Left lung (tissue), 10 donors: Measurements from ENCODE around the gene ZSCAN10. TPM values are rescaled to one million over a fixed set of nuclear protein-coding genes. Genes with fewer than 3 reads are reported as not detected.
A peak's percentile ranks its signal among the peaks of the same experiment; 100 is the strongest.

ENCODE experiments used
- ATAC-seq: fragments of 200-7000 bp; cut with Tn5 transposase; one replicate; pipeline ENCODE4 v1.9.1; 2020; ENCODE audit warnings: moderate library complexity
- DNase-seq, 4 donors: peaks; one replicate each; pipeline ENCODE4 v3.0.0-alpha.2; 2013 to 2020
- H3K27ac ChIP-seq, 2 donors: fragments of 200-600 bp; sonication (generic) in 1 of 2; one replicate each; pipeline versions ENCODE4 v1.5.0 to v1.8.0; 2020 to 2021
- H3K27me3 ChIP-seq, 2 donors: fragments of 200-600 bp; sonication (generic) in 1 of 2; one replicate each; pipeline versions ENCODE4 v1.5.0 to v1.8.0; 2020 to 2021
- H3K36me3 ChIP-seq, 2 donors: fragments of 200-600 bp; sonication (generic) in 1 of 2; one replicate each; pipeline versions ENCODE4 v1.5.0 to v1.8.0; 2020 to 2021
- H3K4me1 ChIP-seq, 2 donors: fragments of 200-600 bp; one replicate each; pipeline ENCODE4 v1.8.0; 2021
- H3K4me3 ChIP-seq, 2 donors: fragments of 200-600 bp; sonication (generic) in 1 of 2; one replicate each; pipeline versions ENCODE4 v1.5.0 to v1.8.0; 2020 to 2021; ENCODE audit warnings: mild to moderate bottlenecking in 1 of 2
- H3K9me3 ChIP-seq, 2 donors: fragments of 200-600 bp; sonication (generic) in 1 of 2; one replicate each; pipeline versions ENCODE4 v1.5.0 to v1.8.0; 2020 to 2021
- CTCF ChIP-seq, 2 donors: fragments of 200-600 bp; sonication (generic) in 1 of 2; IDR thresholded peaks; one replicate each; pipeline versions ENCODE4 v1.5.0 to v1.8.0; 2021; ENCODE audit warnings: antibody characterized with exemption in 2 of 2
- intact Hi-C, 2 donors: fragments of 100-400 bp; cut with DNase I; formaldehyde crosslinking; loops; one replicate each; pipeline versions ENCODE4 v1.11.2 to v1.14.2; 2022
- polyA plus RNA-seq, 6 donors: library from polyadenylated mRNA; unstranded; fragments of 120-200 nt; gene quantifications; one replicate each; pipeline ENCODE4 v1.2.1, GENCODE V29; 2013; ENCODE audit not compliant: insufficient read length in 6 of 6
- total RNA-seq, 2 donors: library from RNA; stranded (reverse); fragmentation: NEBNext Ultra II Directional; extraction: Animal tissue kit (Norgen Biotek cat#: 25700); gene quantifications; one replicate each; pipeline ENCODE4 v1.2.1, GENCODE V29; 2021
- donor health status: DM: no; HTN: yes; CAD: no.
- donor health status: DM: no; HTN: no; CAD: no.

The ZSCAN10 gene
- total and polyA plus RNA-seq, 8 donors: 0.13 TPM; not detected in 7

- Histone ChIP-seq H3K9me3 (no peaks in the 10 kb centered on the region), H3K4me3 (peak overlapping the region in 1 of 2 donors; percentile 3), H3K4me1 (peaks cover 15 to 66% of the 10 kb centered on the region in 2 donors), H3K27ac (peak overlapping the region in 1 of 2 donors; percentile 86), H3K27me3 (peaks cover 40 to 54% of the 10 kb centered on the region in 2 donors), H3K36me3 (no peaks in the 10 kb centered on the region)
- DNase-seq (no peak), ATAC-seq (no peak)
- TF ChIP-seq CTCF (IDR thresholded peaks at IDR 0.05): no peak
- intact Hi-C loops: no loop called here
Observed at GRCh38 chr16:3049921-3050481, 49.1 kb downstream of the ZSCAN10 start.

GRCh38 chr16:3047387-3047720 is 51.7 kb downstream of the ZSCAN10 start:
- no peaks in the 10 kb centered on the region for H3K36me3 ChIP-seq
- H3K9me3 ChIP-seq: no peaks in the 10 kb centered on the region
- peaks cover 15 to 55% of the 10 kb centered on the region in 2 donors for H3K4me1 ChIP-seq
- no peak for TF ChIP-seq CTCF (IDR thresholded peaks at IDR 0.05)
- H3K27me3 ChIP-seq: peaks cover 55 to 81% of the 10 kb centered on the region in 2 donors
- DNase-seq (no peak), ATAC-seq (no peak)
- H3K27ac ChIP-seq: peak overlapping the region in 1 of 2 donors; percentile 86
- intact Hi-C loops: no loop called here
- peak overlapping the region in 1 of 2 donors; percentile 61 for H3K4me3 ChIP-seq

- Histone ChIP-seq H3K4me3 (peak overlapping the region; percentile 25 to 61), H3K27ac (peak overlapping the region in 1 of 2 donors; percentile 86), H3K27me3 (peaks cover 55 to 86% of the 10 kb centered on the region in 2 donors), H3K4me1 (peaks cover 15 to 55% of the 10 kb centered on the region in 2 donors), H3K36me3 (no peaks in the 10 kb centered on the region), H3K9me3 (no peaks in the 10 kb centered on the region)
- no peak for TF ChIP-seq CTCF (IDR thresholded peaks at IDR 0.05)
- DNase-seq: peak in 2 of 4 donors; percentile 32 to 89
- intact Hi-C loops: no loop called here
- no peak for ATAC-seq
Observed at GRCh38 chr16:3046641-3047386, 52.3 kb downstream of the ZSCAN10 start.

- H3K4me1 ChIP-seq: peaks cover 15 to 52% of the 10 kb centered on the region in 2 donors
- H3K9me3 ChIP-seq: no peaks in the 10 kb centered on the region
- H3K4me3 ChIP-seq: peak within 1 kb of the TSS; percentile 25 to 61
- DNase-seq (peak in 2 of 4 donors; percentile 51 to 93), ATAC-seq (peak; percentile 64)
- H3K27ac ChIP-seq: peak within 1 kb of the TSS in 1 of 2 donors; percentile 86
- H3K36me3 ChIP-seq: no peaks in the 10 kb centered on the region
- intact Hi-C loops: no loop called here
- TF ChIP-seq CTCF (IDR thresholded peaks at IDR 0.05): no peak
- H3K27me3 ChIP-seq: peaks cover 55 to 92% of the 10 kb centered on the region in 2 donors
Observed at GRCh38 chr16:3045758-3046640, 53.1 kb downstream of the ZSCAN10 start, which contains the start of gene MMP25. MMP25 (plus strand) TSS chr16:3046561; CDS start chr16:3046918, 357 bp downstream.
